GM23248 (cell line): ENCODE measurements around the gene MAML3. TPM values are rescaled to one million over a fixed set of nuclear protein-coding genes. Genes with fewer than 3 reads are reported as not detected.

ENCODE experiments used
- DNase-seq: peaks from one replicate; pipeline ENCODE4 v3.0.0-alpha.2; 2015
- H2AFZ ChIP-seq: fragments of 200-600 bp; sonication (generic); 2 replicates; pipeline ENCODE4 v1.6.1; 2016; ENCODE audit warnings: antibody characterized with exemption
- H3F3A ChIP-seq: fragments of 200-600 bp; sonication (generic); 2 replicates; pipeline ENCODE4 v1.6.1; 2016; ENCODE audit warnings: mild to moderate bottlenecking, antibody characterized with exemption, mixed run types; ENCODE audit not compliant: insufficient read depth
- H3K27ac ChIP-seq: fragments of 200-600 bp; sonication (generic); 2 replicates; pipeline ENCODE4 v1.5.1; 2016; ENCODE audit warnings: mild to moderate bottlenecking
- H3K27me3 ChIP-seq: fragments of 200-600 bp; sonication (generic); replicated peaks from 2 replicates; pipeline ENCODE4 v1.6.1; 2016; ENCODE audit warnings: mild to moderate bottlenecking; ENCODE audit not compliant: insufficient read depth
- H3K36me3 ChIP-seq: fragments of 200-600 bp; sonication (generic); 2 replicates; pipeline ENCODE4 v1.6.1; 2016; ENCODE audit warnings: low read depth, mild to moderate bottlenecking
- H3K4me1 ChIP-seq: fragments of 200-600 bp; sonication (generic); 2 replicates; pipeline ENCODE4 v1.6.1; 2016; ENCODE audit warnings: mild to moderate bottlenecking; ENCODE audit not compliant: insufficient read depth
- H3K4me2 ChIP-seq: fragments of 200-600 bp; sonication (generic); one replicate; pipeline ENCODE4 v1.6.1; 2016; ENCODE audit warnings: mild to moderate bottlenecking; ENCODE audit not compliant: unreplicated experiment
- H3K4me3 ChIP-seq: fragments of 200-600 bp; sonication (generic); 2 replicates; pipeline ENCODE4 v1.5.1; 2016; ENCODE audit warnings: mild to moderate bottlenecking
- H3K79me2 ChIP-seq: fragments of 200-600 bp; sonication (generic); 2 replicates; pipeline ENCODE4 v1.6.1; 2016; ENCODE audit warnings: mild to moderate bottlenecking; ENCODE audit not compliant: insufficient read depth
- H3K9ac ChIP-seq: fragments of 200-600 bp; sonication (generic); 2 replicates; pipeline ENCODE4 v1.6.1; 2016; ENCODE audit warnings: mild to moderate bottlenecking
- H3K9me2 ChIP-seq: fragments of 200-600 bp; sonication (generic); 2 replicates; pipeline ENCODE4 v1.6.1; 2016; ENCODE audit warnings: mixed run types, mild to moderate bottlenecking, moderate library complexity; ENCODE audit not compliant: insufficient read depth
- H3K9me3 ChIP-seq: fragments of 200-600 bp; sonication (generic); one replicate; pipeline ENCODE4 v1.6.1; 2017; ENCODE audit warnings: low read depth
- H4K20me1 ChIP-seq: fragments of 200-600 bp; sonication (generic); 2 replicates; pipeline ENCODE4 v1.6.0; 2016; ENCODE audit not compliant: insufficient read depth
- EZH2 ChIP-seq: fragments of 200-600 bp; sonication (generic); IDR thresholded peaks from 2 replicates; pipeline ENCODE4 v1.6.1; 2018; ENCODE audit warnings: antibody characterized with exemption, mild to moderate bottlenecking; ENCODE audit not compliant: insufficient read depth, poor library complexity, severe bottlenecking
- EZH2phosphoT487 ChIP-seq: fragments of 200-600 bp; sonication (generic); IDR thresholded peaks from 2 replicates; pipeline ENCODE4 v1.6.1; 2018; ENCODE audit warnings: antibody characterized with exemption, moderate library complexity, mild to moderate bottlenecking, low read depth; ENCODE audit not compliant: insufficient read depth
- WGBS, 2 experiments: methylation state at CpG; one replicate each; pipeline ENCODE4 v1.1.6; 2015 to 2017; ENCODE audit warnings: low lambda C conversion rate in 2 of 2, low coverage in 1 of 2; ENCODE audit errors: missing lambda C conversion rate in 2 of 2; 5-methylcytosine and 5-hydroxymethylcytosine counted together
- in situ Hi-C: fragments of 300-500 bp; cut with MboI; formaldehyde crosslinking; loops from 2 replicates; pipeline ENCODE4 v1.15.0; 2020
- polyA plus RNA-seq: library from polyadenylated mRNA; unstranded; fragments of >200 nt; fragmentation: Nextera tagmentation; extraction: Ambion mirVana; gene quantifications from 2 replicates; pipeline ENCODE4 v1.2.1, GENCODE V29; 2016
- total RNA-seq: library from RNA; depleted of rRNA; stranded (reverse); fragments of >200 nt; shearing (Covaris generic); gene quantifications from 2 replicates; pipeline ENCODE4 v1.2.3, GENCODE V29; 2014

The MAML3 gene
- total and polyA plus RNA-seq, 2 experiments from 2014 or later = 0.96 to 1.5 TPM

- WGBS, 2 experiments = 58 to 60% methylated on average over 5 of the region's 5 CpGs
- no peaks in the 10 kb centered on the region for H3K9me2 ChIP-seq
- peak; percentile 30 for DNase-seq
These were observed 63.7 kb downstream of the MAML3 start for GRCh38 chr4:140090215-140090731.

GRCh38 chr4:140089216-140089615, 64.8 kb downstream of the MAML3 start:
- H3K4me2 ChIP-seq = no peak overlapping the region
- H3K36me3 ChIP-seq = no peaks in the 10 kb centered on the region
- H3F3A ChIP-seq = peaks cover 26% of the 10 kb centered on the region
- no peaks in the 10 kb centered on the region for H4K20me1 ChIP-seq
- no peaks in the 10 kb centered on the region for H3K9me3 ChIP-seq
- H3K27me3 ChIP-seq = no peaks in the 10 kb centered on the region
- no peak overlapping the region for H3K4me3 ChIP-seq
- H3K27ac ChIP-seq = no peak overlapping the region
- no peak for DNase-seq
- H3K4me1 ChIP-seq = peaks cover 43% of the 10 kb centered on the region
- in situ Hi-C loops = no loop called here
- H3K79me2 ChIP-seq = no peaks in the 10 kb centered on the region
- TF ChIP-seq EZH2phosphoT487 (no peak), EZH2 (no peak)
- no peaks in the 10 kb centered on the region for H3K9me2 ChIP-seq
- H2AFZ ChIP-seq = no peak overlapping the region
- no peak overlapping the region for H3K9ac ChIP-seq

More at GRCh38 chr4:140090215-140090731, 63.7 kb downstream of the MAML3 start:
- TF ChIP-seq EZH2 (no peak), EZH2phosphoT487 (no peak)
- no peak overlapping the region for H3K4me3 ChIP-seq
- H3K4me2 ChIP-seq = no peak overlapping the region
- no peaks in the 10 kb centered on the region for H3K36me3 ChIP-seq
- H3K27ac ChIP-seq = no peak overlapping the region
- peaks cover 36% of the 10 kb centered on the region for H3K4me1 ChIP-seq
- no peaks in the 10 kb centered on the region for H3K9me3 ChIP-seq
- no peak overlapping the region for H3K9ac ChIP-seq
- no peaks in the 10 kb centered on the region for H3K79me2 ChIP-seq
- H3K27me3 ChIP-seq = no peaks in the 10 kb centered on the region
- in situ Hi-C loops = no loop called here
- peaks cover 26% of the 10 kb centered on the region for H3F3A ChIP-seq
- no peak overlapping the region for H2AFZ ChIP-seq
- no peaks in the 10 kb centered on the region for H4K20me1 ChIP-seq

- no peak overlapping the region for H3K4me2 ChIP-seq
- H3F3A ChIP-seq = peaks cover 26% of the 10 kb centered on the region
- no peak overlapping the region for H3K27ac ChIP-seq
- no peaks in the 10 kb centered on the region for H4K20me1 ChIP-seq
- H2AFZ ChIP-seq = no peak overlapping the region
- peaks cover 45% of the 10 kb centered on the region for H3K4me1 ChIP-seq
- in situ Hi-C loops = no loop called here
- no peaks in the 10 kb centered on the region for H3K79me2 ChIP-seq
- TF ChIP-seq EZH2 (no peak), EZH2phosphoT487 (no peak)
- H3K27me3 ChIP-seq = no peaks in the 10 kb centered on the region
- H3K9ac ChIP-seq = no peak overlapping the region
- no peaks in the 10 kb centered on the region for H3K9me3 ChIP-seq
- H3K36me3 ChIP-seq = no peaks in the 10 kb centered on the region
- peak; percentile 34 for DNase-seq
- 78 to 84% methylated on average over 5 of the region's 5 CpGs for WGBS, 2 experiments
- H3K4me3 ChIP-seq = no peak overlapping the region
- no peaks in the 10 kb centered on the region for H3K9me2 ChIP-seq
These were observed 65.5 kb downstream of the MAML3 start for GRCh38 chr4:140088323-140088967.

GRCh38 chr4:140085881-140086280, 68.1 kb downstream of the MAML3 start:
- Histone ChIP-seq H3K4me1 (peaks cover 31% of the 10 kb centered on the region), H3K36me3 (no peaks in the 10 kb centered on the region), H3K4me3 (no peak overlapping the region), H3F3A (peaks cover 15% of the 10 kb centered on the region; the same call in 1 of the 2 replicates), H4K20me1 (no peaks in the 10 kb centered on the region), H3K9me2 (no peaks in the 10 kb centered on the region), H3K27ac (no peak overlapping the region), H3K9ac (no peak overlapping the region), H2AFZ (no peak overlapping the region), H3K27me3 (no peaks in the 10 kb centered on the region), H3K9me3 (no peaks in the 10 kb centered on the region), H3K4me2 (no peak overlapping the region), H3K79me2 (no peaks in the 10 kb centered on the region)
- DNase-seq = no peak
- TF ChIP-seq EZH2 (no peak), EZH2phosphoT487 (no peak)
- in situ Hi-C loops = no loop called here
- WGBS, 2 experiments = 91 to 95% methylated on average over 4 of the region's 4 CpGs
